DND-41 (cell line): ENCODE measurements around the gene CFAP97D2.

Experiments used
- ATAC-seq: fragments of 200-7000 bp; cut with Tn5 transposase; 3 replicates; pipeline ENCODE4 v1.9.1; 2021; ENCODE audit warnings: low read depth; ENCODE audit not compliant: insufficient read depth
- DNase-seq: peaks from one replicate; pipeline ENCODE4 v3.0.0-alpha.2; 2020
- H2AFZ ChIP-seq: 2 replicates; pipeline ENCODE4 v1.6.0; 2012; ENCODE audit warnings: low read depth, low read length
- H3K27ac ChIP-seq: 2 replicates; pipeline ENCODE4 v1.5.1; 2012; ENCODE audit warnings: low read length, inconsistent platforms
- H3K27me3 ChIP-seq: fragments of 200-600 bp; sonication (generic); 2 replicates; pipeline ENCODE4 v1.6.0; 2012; ENCODE audit warnings: low read length, mild to moderate bottlenecking, inconsistent platforms; ENCODE audit not compliant: insufficient read depth, poor library complexity
- H3K36me3 ChIP-seq: 2 replicates; pipeline ENCODE4 v1.5.1; 2012; ENCODE audit warnings: low read length, inconsistent platforms; ENCODE audit not compliant: insufficient read depth
- H3K4me1 ChIP-seq: 2 replicates; pipeline ENCODE4 v1.5.1; 2012; ENCODE audit warnings: mild to moderate bottlenecking, low read length; ENCODE audit not compliant: insufficient read depth
- H3K4me2 ChIP-seq: 2 replicates; pipeline ENCODE4 v1.6.0; 2012; ENCODE audit warnings: mild to moderate bottlenecking, moderate library complexity, low read length, inconsistent platforms; ENCODE audit not compliant: insufficient read depth
- H3K4me3 ChIP-seq, 2 experiments: fragments of 200-600 bp in 1 of 2; shearing (Covaris generic) in 1 of 2; 2 replicates each; pipeline ENCODE4 v1.5.1; 2012 to 2016; ENCODE audit warnings: inconsistent platforms in 2 of 2, low read length in 2 of 2, mild to moderate bottlenecking in 2 of 2, low read depth in 1 of 2, moderate library complexity in 1 of 2
- H3K79me2 ChIP-seq: 2 replicates; pipeline ENCODE4 v1.6.0; 2012; ENCODE audit warnings: low read length, inconsistent platforms; ENCODE audit not compliant: insufficient read depth
- H3K9ac ChIP-seq: 2 replicates; pipeline ENCODE4 v1.6.0; 2012; ENCODE audit warnings: low read depth, mild to moderate bottlenecking, inconsistent platforms, low read length, moderate library complexity
- H3K9me3 ChIP-seq: 2 replicates; pipeline ENCODE4 v1.5.1; 2012; ENCODE audit warnings: low read length, moderate library complexity, mild to moderate bottlenecking, inconsistent platforms; ENCODE audit not compliant: insufficient read depth, severe bottlenecking
- H4K20me1 ChIP-seq: 2 replicates; pipeline ENCODE4 v1.6.0; 2012; ENCODE audit warnings: low read length; ENCODE audit not compliant: insufficient read depth
- CTCF ChIP-seq: IDR thresholded peaks from 2 replicates; pipeline ENCODE4 v1.5.1; 2012; ENCODE audit warnings: borderline replicate concordance, low read length, moderate library complexity, mild to moderate bottlenecking; ENCODE audit not compliant: poor library complexity, severe bottlenecking; ENCODE audit errors: extremely low read depth
- EZH2 ChIP-seq: IDR thresholded peaks from 3 replicates; pipeline ENCODE4 v1.6.1; 2012; ENCODE audit warnings: borderline replicate concordance, low read depth, mild to moderate bottlenecking, moderate library complexity, low read length, inconsistent platforms; ENCODE audit not compliant: severe bottlenecking

CFAP97D2 gene

GRCh38 chr13:114177245-114178010, 1.6 kb upstream of the CFAP97D2 start:
- ATAC-seq = no peak
- no peak for TF ChIP-seq EZH2

GRCh38 chr13:114185182-114185971, 6.3 kb downstream of the CFAP97D2 start:
- DNase-seq (no peak), ATAC-seq (no peak)
- no peak overlapping the region for H3K9ac ChIP-seq
- H3K4me1 ChIP-seq = no peaks in the 10 kb centered on the region
- no peaks in the 10 kb centered on the region for H3K36me3 ChIP-seq
- H3K4me2 ChIP-seq = no peak overlapping the region
- H3K4me3 ChIP-seq = no peak overlapping the region
- no peak overlapping the region for H3K27ac ChIP-seq
- no peak overlapping the region for H2AFZ ChIP-seq
- peaks cover 22% of the 10 kb centered on the region for H3K9me3 ChIP-seq
- no peaks in the 10 kb centered on the region for H3K27me3 ChIP-seq
- no peaks in the 10 kb centered on the region for H4K20me1 ChIP-seq
- TF ChIP-seq CTCF (no peak), EZH2 (no peak)
- H3K79me2 ChIP-seq = no peaks in the 10 kb centered on the region

More at GRCh38 chr13:114177245-114178010, 1.6 kb upstream of the CFAP97D2 start:
- Histone ChIP-seq H3K4me1 (no peaks in the 10 kb centered on the region), H3K27me3 (no peaks in the 10 kb centered on the region), H3K36me3 (no peaks in the 10 kb centered on the region), H3K9ac (no peak overlapping the region), H3K4me2 (no peak overlapping the region), H3K9me3 (peaks cover under 1% of the 10 kb centered on the region), H3K79me2 (no peaks in the 10 kb centered on the region), H4K20me1 (no peaks in the 10 kb centered on the region), H3K27ac (no peak overlapping the region), H3K4me3 (no peak overlapping the region), H2AFZ (no peak overlapping the region)
- DNase-seq = no peak

- no peaks in the 10 kb centered on the region for H3K9me3 ChIP-seq
- TF ChIP-seq CTCF (no peak), EZH2 (no peak)
- no peaks in the 10 kb centered on the region for H3K79me2 ChIP-seq
- H3K9ac ChIP-seq = no peak overlapping the region
- H3K4me3 ChIP-seq = no peak overlapping the region
- no peaks in the 10 kb centered on the region for H3K36me3 ChIP-seq
- no peak for ATAC-seq
- no peaks in the 10 kb centered on the region for H3K4me1 ChIP-seq
- no peak overlapping the region for H3K4me2 ChIP-seq
- H3K27me3 ChIP-seq = no peaks in the 10 kb centered on the region
- no peak overlapping the region for H3K27ac ChIP-seq
- DNase-seq = no peak
- H4K20me1 ChIP-seq = no peaks in the 10 kb centered on the region
- no peak overlapping the region for H2AFZ ChIP-seq
Observed at GRCh38 chr13:114194853-114195252, 15.8 kb downstream of the CFAP97D2 start.

- Histone ChIP-seq H3K9me3 (no peaks in the 10 kb centered on the region), H3K27ac (no peak overlapping the region), H3K4me1 (peaks cover 4% of the 10 kb centered on the region), H2AFZ (no peak overlapping the region), H3K4me2 (no peak overlapping the region), H3K79me2 (no peaks in the 10 kb centered on the region), H4K20me1 (no peaks in the 10 kb centered on the region), H3K27me3 (no peaks in the 10 kb centered on the region), H3K9ac (no peak overlapping the region), H3K36me3 (no peaks in the 10 kb centered on the region), H3K4me3 (no peak overlapping the region)
- TF ChIP-seq CTCF = no peak
- no peak for TF ChIP-seq EZH2
- no peak for ATAC-seq
- DNase-seq = no peak
Observed at GRCh38 chr13:114196629-114197028, 17.6 kb downstream of the CFAP97D2 start.
